Gastroesophageal sphincter (tissue), 4 donors: ENCODE measurements around the gene SMIM21. TPM values are rescaled to one million over a fixed set of nuclear protein-coding genes. Genes with fewer than 3 reads are reported as not detected.

ENCODE experiments used
- ATAC-seq: fragments of 150-250 bp; one replicate; pipeline ENCODE4 v1.9.1; 2016; ENCODE audit warnings: mild to moderate bottlenecking, moderate library complexity
- H3K27ac ChIP-seq, 4 donors: fragments of 200-600 bp; sonication (generic) in 3 of 4; 1 replicate in 3 of 4; 2 replicates in 1 of 4; pipeline ENCODE4 v1.5.1; 2016 to 2019
- H3K27me3 ChIP-seq: fragments of 200-600 bp; sonication (generic); one replicate; pipeline ENCODE4 v1.5.1; 2019
- H3K36me3 ChIP-seq, 2 donors: fragments of 200-600 bp; sonication (generic); one replicate each; pipeline ENCODE4 v1.5.1; 2019; ENCODE audit warnings: control low read depth in 1 of 2
- H3K4me1 ChIP-seq, 3 donors: fragments of 200-600 bp; sonication (generic); 1 replicate in 2 of 3; 2 replicates in 1 of 3; pipeline ENCODE4 v1.5.1; 2016 to 2019; ENCODE audit warnings: control low read depth in 2 of 3
- H3K4me3 ChIP-seq, 2 donors: fragments of 200-600 bp; sonication (generic); one replicate each; pipeline ENCODE4 v1.5.1; 2019; ENCODE audit warnings: mild to moderate bottlenecking in 1 of 2, moderate library complexity in 1 of 2
- H3K9me3 ChIP-seq, 3 donors: fragments of 200-600 bp; sonication (generic); one replicate each; pipeline ENCODE4 v1.5.1; 2017 to 2019; ENCODE audit warnings: control low read depth in 2 of 3
- EP300 ChIP-seq: sonication (generic); formaldehyde crosslinking; IDR thresholded peaks from one replicate; pipeline ENCODE4 v1.6.1; 2017; ENCODE audit warnings: antibody characterized with exemption, mild to moderate bottlenecking
- POLR2A ChIP-seq, 2 donors: fragments of 450-650 bp; IDR thresholded peaks; one replicate each; pipeline ENCODE4 v1.6.1; 2017; ENCODE audit warnings: antibody characterized with exemption in 2 of 2, mild to moderate bottlenecking in 2 of 2, moderate library complexity in 1 of 2
- POLR2AphosphoS5 ChIP-seq: sonication (generic); formaldehyde crosslinking; IDR thresholded peaks from one replicate; pipeline ENCODE4 v1.6.1; 2017; ENCODE audit warnings: antibody characterized with exemption
- WGBS, 2 donors: methylation state at CpG; one replicate each; pipeline ENCODE4 v1.1.5; 2018; ENCODE audit warnings: low coverage in 1 of 2; 5-methylcytosine and 5-hydroxymethylcytosine counted together
- total RNA-seq, 4 donors: library from RNA; depleted of rRNA; stranded (reverse); fragments of >200 nt; gene quantifications; one replicate each; pipeline ENCODE4 v1.1.0, GENCODE V29; 2016
- TF ChIP-seq, protein P1 (sequence below), 4 experiments: fragments of 200-600 bp in 2 of 4; fragments of 450-650 bp in 2 of 4; sonication (generic) in 1 of 4; IDR thresholded peaks; one replicate each; pipeline ENCODE4 v1.5.1; 2017 to 2019; ENCODE audit warnings: antibody characterized with exemption in 4 of 4, mild to moderate bottlenecking in 2 of 4, moderate library complexity in 2 of 4

SMIM21 gene
- total RNA-seq, 4 donors from 2014 or later = not detected

DNA sequence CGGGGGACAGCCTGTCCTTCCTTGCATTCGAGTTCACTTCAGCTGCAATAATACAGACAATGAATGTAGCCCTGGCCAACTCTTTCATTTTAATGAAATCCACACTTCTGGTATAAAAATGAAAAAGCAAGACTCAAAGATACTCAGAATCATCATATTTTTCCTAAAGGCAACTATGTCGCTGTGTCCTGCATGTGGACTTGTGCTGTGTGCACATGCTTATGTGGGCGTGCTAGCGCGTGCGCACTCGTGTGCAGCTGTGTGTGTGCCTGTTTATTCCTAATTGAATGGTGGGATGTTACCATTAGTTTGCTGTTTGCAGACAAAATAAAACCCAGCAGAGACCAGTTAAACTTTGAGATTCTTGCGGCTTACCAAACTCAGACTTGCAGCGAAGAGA, 49.6 kb downstream of the SMIM21 start:
- Histone ChIP-seq H3K9me3 (no peaks in the 10 kb centered on the region), H3K4me1 (no peaks in the 10 kb centered on the region), H3K4me3 (no peak overlapping the region), H3K36me3 (no peaks in the 10 kb centered on the region), H3K27me3 (no peaks in the 10 kb centered on the region), H3K27ac (no peak overlapping the region)
- 90 to 91% methylated on average over 8 to 10 of the region's 10 CpGs for WGBS, 2 donors
- TF ChIP-seq, protein P1, sequence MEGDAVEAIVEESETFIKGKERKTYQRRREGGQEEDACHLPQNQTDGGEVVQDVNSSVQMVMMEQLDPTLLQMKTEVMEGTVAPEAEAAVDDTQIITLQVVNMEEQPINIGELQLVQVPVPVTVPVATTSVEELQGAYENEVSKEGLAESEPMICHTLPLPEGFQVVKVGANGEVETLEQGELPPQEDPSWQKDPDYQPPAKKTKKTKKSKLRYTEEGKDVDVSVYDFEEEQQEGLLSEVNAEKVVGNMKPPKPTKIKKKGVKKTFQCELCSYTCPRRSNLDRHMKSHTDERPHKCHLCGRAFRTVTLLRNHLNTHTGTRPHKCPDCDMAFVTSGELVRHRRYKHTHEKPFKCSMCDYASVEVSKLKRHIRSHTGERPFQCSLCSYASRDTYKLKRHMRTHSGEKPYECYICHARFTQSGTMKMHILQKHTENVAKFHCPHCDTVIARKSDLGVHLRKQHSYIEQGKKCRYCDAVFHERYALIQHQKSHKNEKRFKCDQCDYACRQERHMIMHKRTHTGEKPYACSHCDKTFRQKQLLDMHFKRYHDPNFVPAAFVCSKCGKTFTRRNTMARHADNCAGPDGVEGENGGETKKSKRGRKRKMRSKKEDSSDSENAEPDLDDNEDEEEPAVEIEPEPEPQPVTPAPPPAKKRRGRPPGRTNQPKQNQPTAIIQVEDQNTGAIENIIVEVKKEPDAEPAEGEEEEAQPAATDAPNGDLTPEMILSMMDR (IDR thresholded peaks at IDR 0.05) = no peak
- no peak for TF ChIP-seq EP300
- TF ChIP-seq POLR2A (IDR thresholded peaks at IDR 0.05) = no peak
- ATAC-seq = no peak

DNA sequence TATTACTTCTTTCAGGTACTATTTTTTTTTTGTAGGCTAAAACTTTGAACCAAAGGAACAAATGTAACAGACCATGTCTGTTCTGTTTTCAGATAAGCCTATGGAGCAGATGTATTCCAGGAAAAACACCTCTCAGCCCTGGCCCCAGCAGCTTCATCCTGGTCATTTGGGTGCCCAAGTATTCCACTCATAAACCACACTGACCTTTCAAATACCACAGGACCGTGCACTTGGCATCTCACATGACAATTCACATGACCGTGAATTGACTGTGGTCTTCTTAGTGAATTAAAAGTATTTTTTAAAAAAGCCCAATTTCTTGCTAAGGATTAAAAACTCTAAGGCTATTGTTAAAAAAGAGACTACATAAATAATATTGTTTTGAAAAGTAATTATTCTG, 50.2 kb downstream of the SMIM21 start:
- no peaks in the 10 kb centered on the region for H3K4me1 ChIP-seq
- H3K27me3 ChIP-seq = no peaks in the 10 kb centered on the region
- no peaks in the 10 kb centered on the region for H3K9me3 ChIP-seq
- H3K4me3 ChIP-seq = no peak overlapping the region
- H3K27ac ChIP-seq = no peak overlapping the region
- WGBS, 2 donors = 43 to 57% methylated on average over 2 of the region's 2 CpGs
- TF ChIP-seq POLR2AphosphoS5 (no peak), EP300 (no peak), POLR2A (IDR thresholded peaks at IDR 0.05) (no peak)
- TF ChIP-seq, protein P1 (IDR thresholded peaks at IDR 0.05) = no peak
- no peaks in the 10 kb centered on the region for H3K36me3 ChIP-seq
- ATAC-seq = no peak

DNA sequence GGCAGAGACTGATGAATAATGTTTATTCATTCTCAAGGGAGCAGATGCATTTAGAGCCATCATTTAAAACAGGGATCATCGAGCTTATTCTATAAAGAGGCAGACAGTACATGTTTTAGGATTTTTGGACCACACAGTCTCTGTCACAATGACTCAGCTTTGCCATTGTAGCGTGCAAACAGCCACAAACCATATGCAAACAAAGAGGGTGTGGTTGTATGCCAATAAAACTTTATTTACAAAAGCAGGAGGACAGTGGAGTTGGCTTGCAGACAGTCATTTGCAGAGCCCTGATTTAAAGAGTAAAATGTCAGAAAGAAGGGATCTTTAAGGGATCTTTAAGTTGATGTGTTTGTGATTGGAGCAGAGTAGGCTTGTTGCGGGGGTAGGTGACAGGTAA, 51.5 kb downstream of the SMIM21 start:
- ATAC-seq = no peak
- Histone ChIP-seq H3K4me3 (no peak overlapping the region), H3K4me1 (no peaks in the 10 kb centered on the region), H3K36me3 (no peaks in the 10 kb centered on the region), H3K9me3 (no peaks in the 10 kb centered on the region), H3K27ac (no peak overlapping the region), H3K27me3 (no peaks in the 10 kb centered on the region)
- TF ChIP-seq EP300 = no peak
- no peak for TF ChIP-seq POLR2AphosphoS5
- TF ChIP-seq POLR2A (IDR thresholded peaks at IDR 0.05) = no peak
- TF ChIP-seq, protein P1 (IDR thresholded peaks at IDR 0.05) = no peak
- 88 to 100% methylated on average over 2 to 3 of the region's 3 CpGs for WGBS, 2 donors

DNA sequence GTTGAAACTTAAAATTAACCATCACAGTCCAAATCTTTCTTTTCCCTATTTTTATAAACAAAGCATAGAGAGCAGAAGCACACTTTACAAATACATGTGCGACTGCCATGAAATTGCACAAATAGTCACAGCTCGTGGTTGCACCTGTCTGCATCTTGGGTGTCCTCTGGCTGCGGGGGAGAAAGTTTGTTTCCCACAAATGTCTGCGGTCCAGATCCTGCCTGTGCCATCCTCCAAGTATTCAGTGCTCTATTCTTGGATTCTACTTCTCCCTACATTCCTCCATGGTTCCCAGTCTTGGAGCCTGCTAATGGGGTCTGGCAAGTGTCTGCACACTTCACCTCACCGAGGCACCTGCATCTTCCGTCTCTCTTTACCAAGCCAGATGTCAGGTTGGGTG, 52.2 kb downstream of the SMIM21 start:
- TF ChIP-seq POLR2AphosphoS5 (no peak), POLR2A (IDR thresholded peaks at IDR 0.05) (no peak), EP300 (no peak)
- TF ChIP-seq, protein P1 (IDR thresholded peaks at IDR 0.05) = no peak
- no peaks in the 10 kb centered on the region for H3K36me3 ChIP-seq
- H3K27ac ChIP-seq = no peak overlapping the region
- H3K27me3 ChIP-seq = no peaks in the 10 kb centered on the region
- H3K4me1 ChIP-seq = no peaks in the 10 kb centered on the region
- no peak for ATAC-seq
- no peak overlapping the region for H3K4me3 ChIP-seq
- WGBS, 2 donors = 75 to 95% methylated on average over 4 to 6 of the region's 6 CpGs
- H3K9me3 ChIP-seq = no peaks in the 10 kb centered on the region

DNA sequence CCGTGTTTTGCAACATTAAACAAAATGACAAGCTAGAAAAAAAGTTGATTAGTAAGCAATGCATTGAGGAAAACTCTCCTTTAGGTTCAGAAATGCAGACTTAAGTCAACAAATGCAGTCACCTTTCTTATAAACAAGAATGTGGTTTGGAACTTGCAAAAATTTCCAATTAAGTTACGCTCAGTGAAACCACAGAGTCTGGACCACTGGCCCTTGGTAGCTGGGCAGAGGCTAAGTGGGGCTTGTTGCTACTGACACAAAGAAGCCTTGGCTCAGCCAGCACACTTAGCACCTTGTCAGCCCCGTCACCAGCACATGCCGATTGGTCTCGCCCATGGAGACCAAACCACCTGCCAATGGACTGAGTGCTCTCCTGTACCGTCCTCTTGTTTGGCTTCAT, 53.0 kb downstream of the SMIM21 start:
- no peaks in the 10 kb centered on the region for H3K27me3 ChIP-seq
- no peaks in the 10 kb centered on the region for H3K4me1 ChIP-seq
- H3K27ac ChIP-seq = no peak overlapping the region
- no peaks in the 10 kb centered on the region for H3K9me3 ChIP-seq
- H3K36me3 ChIP-seq = no peaks in the 10 kb centered on the region
- no peak overlapping the region for H3K4me3 ChIP-seq
- WGBS, 2 donors = 67 to 91% methylated on average over 1 to 6 of the region's 6 CpGs
- ATAC-seq = no peak
- no peak for TF ChIP-seq POLR2A (IDR thresholded peaks at IDR 0.05)
- no peak for TF ChIP-seq POLR2AphosphoS5
- TF ChIP-seq, protein P1 (IDR thresholded peaks at IDR 0.05) = no peak
- no peak for TF ChIP-seq EP300
